MM.1S (cell line): ENCODE results near the gene KIR3DL3.
"Not testable (repeated sequence)": the region's sequence is repeated elsewhere in the genome, so short reads cannot be mapped to it uniquely, and the experiment has no call there.

Source experiments
- DNase-seq: peaks from one replicate; pipeline ENCODE4 v3.0.0-alpha.2; 2015
- H2AFZ ChIP-seq: fragments of 300-600 bp; sonication (generic); 2 replicates; pipeline ENCODE4 v1.6.0; 2016; ENCODE audit warnings: antibody characterized with exemption, low read length
- H3F3A ChIP-seq: fragments of 300-600 bp; sonication (generic); 2 replicates; pipeline ENCODE4 v1.6.1; 2016; ENCODE audit warnings: mild to moderate bottlenecking, antibody characterized with exemption, low read length, moderate library complexity, mixed read lengths; ENCODE audit not compliant: insufficient read depth
- H3K27ac ChIP-seq: fragments of 300-600 bp; sonication (generic); 2 replicates; pipeline ENCODE4 v1.5.1; 2016; ENCODE audit warnings: mild to moderate bottlenecking, low read length
- H3K27me3 ChIP-seq: fragments of 300-600 bp; sonication (generic); replicated peaks from 2 replicates; pipeline ENCODE4 v1.6.0; 2016; ENCODE audit warnings: low read length; ENCODE audit not compliant: insufficient read depth
- H3K36me3 ChIP-seq: fragments of 300-600 bp; sonication (generic); replicated peaks from 2 replicates; pipeline ENCODE4 v1.6.1; 2016; ENCODE audit warnings: mild to moderate bottlenecking, low read length, mixed read lengths; ENCODE audit not compliant: insufficient read depth
- H3K4me1 ChIP-seq: fragments of 300-600 bp; sonication (generic); 2 replicates; pipeline ENCODE4 v1.6.1; 2016; ENCODE audit warnings: low read length, mixed read lengths
- H3K4me2 ChIP-seq: fragments of 300-600 bp; sonication (generic); 2 replicates; pipeline ENCODE4 v1.6.0; 2016; ENCODE audit warnings: low read depth, low read length
- H3K4me3 ChIP-seq: fragments of 300-600 bp; sonication (generic); 2 replicates; pipeline ENCODE4 v1.5.1; 2016; ENCODE audit warnings: low read length, mixed read lengths
- H3K79me2 ChIP-seq: fragments of 300-600 bp; sonication (generic); 2 replicates; pipeline ENCODE4 v1.6.1; 2016; ENCODE audit warnings: mixed run types, low read length, mixed read lengths
- H3K9ac ChIP-seq: fragments of 300-600 bp; sonication (generic); 2 replicates; pipeline ENCODE4 v1.6.1; 2016; ENCODE audit warnings: low read length, mixed read lengths
- H3K9me2 ChIP-seq: fragments of 300-600 bp; sonication (generic); replicated peaks from 2 replicates; pipeline ENCODE4 v1.6.1; 2016; ENCODE audit warnings: mild to moderate bottlenecking, low read length, mixed read lengths; ENCODE audit not compliant: insufficient read depth
- H3K9me3 ChIP-seq: fragments of 300-600 bp; sonication (generic); replicated peaks from 2 replicates; pipeline ENCODE4 v1.6.1; 2016; ENCODE audit warnings: mild to moderate bottlenecking, low read length, mixed read lengths; ENCODE audit not compliant: insufficient read depth
- H4K20me1 ChIP-seq: fragments of 300-600 bp; sonication (generic); 2 replicates; pipeline ENCODE4 v1.6.1; 2016; ENCODE audit warnings: mild to moderate bottlenecking, low read length, moderate library complexity, mixed read lengths; ENCODE audit not compliant: insufficient read depth
- EZH2 ChIP-seq: fragments of 300-600 bp; sonication (generic); optimal IDR thresholded peaks from 2 replicates; pipeline ENCODE3; 2017; ENCODE audit warnings: low read depth, mild to moderate bottlenecking, antibody characterized with exemption, low read length, mixed read lengths
- EZH2phosphoT487 ChIP-seq: fragments of 300-600 bp; sonication (generic); IDR thresholded peaks from 2 replicates; pipeline ENCODE4 v1.6.1; 2018; ENCODE audit warnings: antibody characterized with exemption, low read length
- TF ChIP-seq, protein P1 (sequence below): fragments of 300-600 bp; sonication (generic); IDR thresholded peaks from 2 replicates; pipeline ENCODE4 v1.5.1; 2016; ENCODE audit warnings: antibody characterized with exemption, low read length, mixed read lengths

Gene KIR3DL3

DNA sequence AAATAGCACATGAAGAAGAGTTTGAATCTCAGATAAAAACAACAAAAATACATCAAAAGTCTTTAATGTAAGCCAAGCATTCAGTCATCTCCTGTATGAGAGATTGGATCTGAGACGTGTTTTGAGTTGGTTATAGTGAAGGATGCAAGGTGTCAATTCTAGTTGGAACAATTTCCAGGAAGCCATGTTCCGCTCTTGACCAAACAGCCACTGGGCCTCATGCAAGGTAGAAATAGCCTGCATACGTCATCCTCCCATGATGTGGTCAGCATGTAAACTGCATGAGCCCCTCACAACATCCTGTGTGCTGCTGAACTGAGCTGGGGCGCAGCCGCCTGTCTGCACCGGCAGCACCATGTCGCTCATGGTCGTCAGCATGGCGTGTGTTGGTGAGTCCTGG is at the start of gene KIR3DL3:
TSS of gene KIR3DL3 (plus strand) at position 301 of the 400 bp plus-strand sequence. CDS start at position 356, 55 bp downstream.
- Histone ChIP-seq H3K4me1 (no peaks in the 10 kb centered on the region), H3K4me2 (no peak within 1 kb of the TSS), H3K79me2 (no peaks in the 10 kb centered on the region), H4K20me1 (no peaks in the 10 kb centered on the region), H3K36me3 (no peaks in the 10 kb centered on the region), H3K27ac (no peak within 1 kb of the TSS), H3K4me3 (no peak within 1 kb of the TSS), H3K9ac (no peak within 1 kb of the TSS), H3F3A (no peaks in the 10 kb centered on the region), H3K9me2 (no peaks in the 10 kb centered on the region), H3K9me3 (no peaks in the 10 kb centered on the region), H3K27me3 (peaks cover 41% of the 10 kb centered on the region), H2AFZ (no peak within 1 kb of the TSS)
- DNase-seq = no peak
- TF ChIP-seq EZH2phosphoT487 (no peak), EZH2 (no peak)
- TF ChIP-seq, protein P1, sequence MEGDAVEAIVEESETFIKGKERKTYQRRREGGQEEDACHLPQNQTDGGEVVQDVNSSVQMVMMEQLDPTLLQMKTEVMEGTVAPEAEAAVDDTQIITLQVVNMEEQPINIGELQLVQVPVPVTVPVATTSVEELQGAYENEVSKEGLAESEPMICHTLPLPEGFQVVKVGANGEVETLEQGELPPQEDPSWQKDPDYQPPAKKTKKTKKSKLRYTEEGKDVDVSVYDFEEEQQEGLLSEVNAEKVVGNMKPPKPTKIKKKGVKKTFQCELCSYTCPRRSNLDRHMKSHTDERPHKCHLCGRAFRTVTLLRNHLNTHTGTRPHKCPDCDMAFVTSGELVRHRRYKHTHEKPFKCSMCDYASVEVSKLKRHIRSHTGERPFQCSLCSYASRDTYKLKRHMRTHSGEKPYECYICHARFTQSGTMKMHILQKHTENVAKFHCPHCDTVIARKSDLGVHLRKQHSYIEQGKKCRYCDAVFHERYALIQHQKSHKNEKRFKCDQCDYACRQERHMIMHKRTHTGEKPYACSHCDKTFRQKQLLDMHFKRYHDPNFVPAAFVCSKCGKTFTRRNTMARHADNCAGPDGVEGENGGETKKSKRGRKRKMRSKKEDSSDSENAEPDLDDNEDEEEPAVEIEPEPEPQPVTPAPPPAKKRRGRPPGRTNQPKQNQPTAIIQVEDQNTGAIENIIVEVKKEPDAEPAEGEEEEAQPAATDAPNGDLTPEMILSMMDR = no peak

DNA sequence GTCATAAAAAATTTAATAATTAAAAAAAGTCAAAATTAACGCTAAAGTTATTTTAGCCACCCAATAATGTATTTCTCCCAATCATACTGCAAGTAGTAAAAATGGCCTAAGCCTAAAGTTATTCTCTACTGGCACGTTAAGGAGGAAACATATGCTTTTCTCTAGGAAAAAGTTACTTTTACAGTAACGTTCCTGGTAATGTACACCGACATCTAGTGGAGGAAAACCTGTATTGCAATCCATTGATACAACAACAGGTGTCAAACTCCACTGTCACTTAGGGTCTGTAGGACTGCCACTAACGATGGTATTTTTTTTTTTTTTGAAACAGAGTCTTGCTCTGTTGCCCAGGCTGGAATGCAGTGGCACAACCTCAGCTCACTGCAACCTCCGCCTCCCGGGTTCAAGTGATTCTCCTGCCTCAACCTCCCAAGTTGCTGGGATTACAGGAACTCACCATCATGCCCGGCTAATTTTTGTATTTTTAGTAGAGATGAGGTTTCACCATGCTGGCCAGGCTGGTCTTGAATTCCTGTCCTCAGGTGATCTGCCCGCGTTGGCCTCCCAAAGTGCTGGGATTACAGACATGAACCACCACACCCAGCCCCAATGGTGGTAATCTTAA is 47.9 kb upstream of the KIR3DL3 start:
- Histone ChIP-seq H3K27me3 (peaks cover 13% of the 10 kb centered on the region), H3K4me1 (peaks cover 17% of the 10 kb centered on the region)
- not testable (repeated sequence) for H3F3A ChIP-seq, H3K9me3 ChIP-seq, H2AFZ ChIP-seq, H3K79me2 ChIP-seq, H3K4me3 ChIP-seq, H4K20me1 ChIP-seq, H3K27ac ChIP-seq, H3K9ac ChIP-seq, H3K36me3 ChIP-seq, H3K9me2 ChIP-seq, H3K4me2 ChIP-seq
- TF ChIP-seq, protein P1 = peak; percentile 77
- peak; percentile 60 for DNase-seq

DNA sequence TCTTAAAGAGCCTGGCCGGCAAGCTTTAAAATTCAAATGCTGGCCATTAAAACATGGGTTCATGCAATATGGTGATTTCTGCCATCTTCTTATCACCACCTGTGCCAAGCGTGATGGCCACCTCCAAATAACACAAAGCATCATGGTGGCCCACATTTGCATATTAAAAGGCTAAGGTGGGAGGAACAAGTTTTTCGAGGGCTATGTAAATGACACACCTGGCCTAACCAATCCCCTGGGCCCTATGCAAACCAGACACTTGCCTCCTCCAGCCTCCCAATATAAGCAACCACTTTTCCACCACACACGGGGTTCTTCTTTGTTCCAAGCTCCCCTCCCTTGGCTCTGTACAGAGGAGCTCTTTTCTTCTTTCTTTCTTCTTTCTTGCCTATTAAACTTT is 47.0 kb upstream of the KIR3DL3 start:
- no peaks in the 10 kb centered on the region for H3K79me2 ChIP-seq
- no peaks in the 10 kb centered on the region for H3K9me2 ChIP-seq
- H3K4me2 ChIP-seq = no peak overlapping the region
- H3F3A ChIP-seq = no peaks in the 10 kb centered on the region
- DNase-seq = no peak
- H3K36me3 ChIP-seq = no peaks in the 10 kb centered on the region
- H2AFZ ChIP-seq = no peak overlapping the region
- TF ChIP-seq EZH2phosphoT487 (no peak), EZH2 (no peak)
- TF ChIP-seq, protein P1 = no peak
- H4K20me1 ChIP-seq = no peaks in the 10 kb centered on the region
- no peaks in the 10 kb centered on the region for H3K9me3 ChIP-seq
- no peak overlapping the region for H3K4me3 ChIP-seq
- H3K27ac ChIP-seq = no peak overlapping the region
- no peak overlapping the region for H3K9ac ChIP-seq
- peaks cover 13% of the 10 kb centered on the region for H3K27me3 ChIP-seq
- peaks cover 21% of the 10 kb centered on the region for H3K4me1 ChIP-seq

DNA sequence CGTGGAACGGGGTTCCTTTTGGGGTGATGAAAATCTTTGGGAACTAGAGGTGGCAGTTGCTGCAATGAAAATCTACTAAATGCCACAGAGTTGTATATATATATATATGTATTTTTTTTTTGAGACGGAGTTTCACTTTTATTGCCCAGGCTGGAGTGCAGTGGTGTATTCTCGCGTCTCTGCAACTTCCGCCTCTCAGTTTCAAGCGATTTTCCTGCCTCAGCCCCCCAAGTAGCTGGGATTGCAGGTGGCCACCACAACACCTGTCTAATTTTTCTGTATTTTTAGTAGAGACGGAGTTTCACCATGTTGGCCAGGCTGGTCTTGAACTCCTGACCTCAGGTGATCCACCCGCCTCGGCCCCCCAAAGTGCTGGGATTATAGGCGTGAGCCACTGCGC is 42.6 kb upstream of the KIR3DL3 start:
- peaks cover 26% of the 10 kb centered on the region for H3K27me3 ChIP-seq
- not testable (repeated sequence) for H3F3A ChIP-seq, H3K9me3 ChIP-seq, H3K4me3 ChIP-seq, H3K9ac ChIP-seq, H3K27ac ChIP-seq, H3K9me2 ChIP-seq, H3K36me3 ChIP-seq, H3K79me2 ChIP-seq, H2AFZ ChIP-seq, H4K20me1 ChIP-seq
- DNase-seq = peak; percentile 68
- peak overlapping the region; percentile 41; the same call in 1 of the 2 replicates for H3K4me2 ChIP-seq
- peaks cover 16% of the 10 kb centered on the region for H3K4me1 ChIP-seq
